ENCODE data around the gene NDUFV3.
"Not testable (repeated sequence)": the region's sequence is repeated elsewhere in the genome, so short reads cannot be mapped to it uniquely, and the experiment has no call there.

NDUFV3 gene

DNA sequence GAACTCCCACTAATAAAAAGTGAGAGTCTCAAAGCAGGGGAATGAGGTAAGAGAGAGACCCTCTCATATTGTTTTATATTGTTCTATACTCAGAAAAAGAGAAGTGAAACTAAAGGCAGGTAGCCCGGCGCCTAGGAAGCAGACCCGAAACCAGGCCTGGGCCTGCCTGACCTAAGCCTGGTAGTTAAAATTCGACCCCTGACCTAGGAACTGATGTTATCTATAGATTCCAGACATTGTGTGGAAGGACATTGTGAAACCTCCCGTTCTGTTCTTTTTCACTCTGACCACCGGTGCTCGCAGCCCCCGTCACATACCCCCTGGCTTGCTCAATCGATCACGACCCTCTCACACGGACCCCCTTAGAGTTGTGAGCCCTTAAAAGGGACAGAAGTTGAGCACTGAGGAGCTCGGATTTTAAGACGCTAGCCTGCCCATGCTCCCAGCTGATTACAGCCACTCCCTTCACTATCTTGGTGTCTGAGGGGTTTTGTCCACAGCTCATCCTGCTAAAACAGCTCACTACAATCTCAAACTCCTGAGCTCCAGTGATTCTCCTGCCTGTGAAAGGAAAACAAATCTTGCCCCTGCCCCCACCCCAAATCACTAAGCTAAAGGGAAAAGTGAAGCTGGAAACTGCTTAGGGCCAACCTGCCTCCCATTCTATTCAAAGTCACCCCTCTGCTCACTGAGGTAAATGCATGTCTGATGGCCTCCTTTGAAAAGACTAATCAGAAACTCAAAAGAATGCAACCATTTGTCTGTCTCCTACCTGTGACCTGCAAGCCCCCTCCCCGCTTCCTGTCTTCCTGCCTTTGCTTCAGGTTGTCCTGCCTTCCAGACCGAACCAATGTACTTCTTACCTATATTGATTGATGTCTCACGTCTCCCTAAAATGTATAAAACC is 44.2 kb downstream of the NDUFV3 start:
- DNase-seq (ENCODE audit: low spot score), result not testable (repeated sequence)

DNA sequence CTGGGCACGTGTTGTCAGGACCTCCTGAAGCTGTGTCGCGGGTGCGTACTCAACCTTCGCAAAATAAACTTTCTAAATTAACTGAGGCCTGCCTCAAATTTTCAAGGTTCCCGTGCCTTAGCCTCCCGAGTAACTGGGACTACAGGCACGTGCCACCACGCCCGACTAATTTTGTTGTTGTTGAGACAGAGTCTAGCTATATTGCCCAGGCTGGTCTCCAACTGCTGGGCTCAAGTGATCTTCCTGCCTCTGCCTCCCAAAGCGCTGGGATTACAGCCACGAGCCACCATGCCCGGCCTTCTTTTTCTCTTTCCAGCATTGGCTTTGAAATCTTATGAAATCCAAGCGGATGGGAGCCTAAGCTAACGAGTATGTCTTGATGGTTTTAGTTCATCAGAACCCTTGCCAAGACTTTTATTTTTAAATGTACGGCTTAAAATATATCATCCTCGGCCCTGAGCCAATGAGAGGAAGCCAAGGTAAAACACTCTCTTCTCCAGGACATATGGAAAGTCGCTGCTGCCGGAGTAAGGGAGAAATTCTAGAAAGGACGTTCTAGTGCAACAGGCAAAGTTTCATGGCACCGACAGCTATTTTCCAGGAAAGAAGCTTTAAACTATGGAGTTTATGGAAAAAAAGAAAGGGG is 45.0 kb downstream of the NDUFV3 start:
- DNase-seq (ENCODE audit: low spot score), result no peak

DNA sequence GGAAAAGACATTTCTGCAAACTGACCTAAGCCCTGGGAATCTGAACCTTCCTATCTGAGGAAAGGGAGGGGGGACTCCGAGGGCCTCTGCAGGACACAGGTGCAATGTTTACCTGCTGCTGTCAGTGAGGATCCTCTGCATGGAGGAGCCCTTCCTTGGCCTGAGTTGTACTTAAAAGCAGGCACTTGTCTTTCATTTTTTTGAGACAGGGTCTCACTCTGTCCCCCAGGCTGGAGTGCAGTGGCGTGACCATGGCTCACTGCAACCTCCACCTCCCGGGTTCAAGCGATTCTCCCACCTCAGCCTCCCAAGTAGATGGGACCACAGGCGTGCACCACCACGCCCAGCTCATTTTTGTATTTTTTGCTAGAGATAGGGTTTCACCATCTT is 45.5 kb downstream of the NDUFV3 start:
- DNase-seq (ENCODE audit: low spot score), result not testable (repeated sequence)

DNA sequence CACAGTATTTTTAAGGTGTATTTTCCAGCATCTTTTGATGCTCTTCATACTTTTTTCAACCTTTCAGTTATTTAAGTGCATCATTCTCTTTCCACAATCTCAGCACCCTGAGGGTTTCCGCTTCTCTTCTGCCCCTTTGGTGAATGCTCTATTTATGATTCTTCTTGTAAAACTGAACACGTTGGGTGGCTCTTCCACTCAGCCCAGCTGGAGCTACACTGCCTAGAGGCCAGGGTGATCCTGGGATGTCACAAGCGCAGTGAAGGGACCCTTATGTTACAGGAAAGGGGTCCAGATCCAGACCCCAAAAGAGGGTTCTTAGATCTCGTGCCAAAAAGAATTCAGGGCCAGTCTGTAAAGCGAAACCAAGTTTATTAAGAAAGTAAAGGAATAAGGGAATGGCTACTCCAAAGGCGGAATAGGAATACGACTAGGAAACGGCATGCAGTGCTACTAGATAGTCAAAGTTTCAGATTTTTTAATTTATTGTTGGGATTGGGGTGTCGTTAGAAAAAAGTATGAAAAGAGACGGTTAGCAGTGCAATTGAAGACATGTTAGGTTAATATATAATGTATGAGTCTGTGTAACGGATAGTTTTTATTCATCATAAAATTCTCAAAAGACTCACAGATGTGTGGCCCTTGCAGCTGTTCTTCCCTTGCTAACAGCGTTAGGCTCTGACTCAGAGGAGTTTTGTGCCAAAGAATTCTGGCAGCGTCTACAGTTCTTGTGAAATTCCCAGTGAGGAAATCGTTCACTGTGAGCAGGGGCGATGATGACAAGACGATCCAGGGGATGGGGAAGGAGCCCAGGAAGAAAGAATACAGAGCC is 46.7 kb downstream of the NDUFV3 start:
- DNase-seq (ENCODE audit: low spot score), result peak; percentile 90

GRCh38 chr21:42941696-42942085 is 48.6 kb downstream of the NDUFV3 start:
- no peak for DNase-seq (ENCODE audit: low spot score)

DNA sequence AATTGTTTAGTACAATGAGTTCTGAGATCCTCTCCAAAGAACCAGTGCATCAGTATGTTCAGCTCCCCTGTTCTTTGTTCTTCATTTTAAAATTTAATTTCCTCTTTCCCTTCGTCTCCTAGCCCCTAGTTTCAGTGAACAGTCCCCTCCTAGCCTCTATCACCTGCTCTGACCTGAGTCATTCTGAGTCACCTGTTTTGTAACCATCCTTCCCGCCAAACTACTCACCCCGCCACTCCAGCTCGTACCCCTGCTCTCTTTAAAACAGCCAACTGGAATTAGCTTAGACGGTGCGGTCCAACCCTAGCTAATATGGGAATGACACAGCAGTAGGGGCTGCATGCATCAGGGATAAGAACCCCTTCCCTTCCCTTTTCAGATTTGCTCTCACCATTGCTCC is 49.1 kb downstream of the NDUFV3 start:
- DNase-seq (ENCODE audit: low spot score), result no peak

DNA sequence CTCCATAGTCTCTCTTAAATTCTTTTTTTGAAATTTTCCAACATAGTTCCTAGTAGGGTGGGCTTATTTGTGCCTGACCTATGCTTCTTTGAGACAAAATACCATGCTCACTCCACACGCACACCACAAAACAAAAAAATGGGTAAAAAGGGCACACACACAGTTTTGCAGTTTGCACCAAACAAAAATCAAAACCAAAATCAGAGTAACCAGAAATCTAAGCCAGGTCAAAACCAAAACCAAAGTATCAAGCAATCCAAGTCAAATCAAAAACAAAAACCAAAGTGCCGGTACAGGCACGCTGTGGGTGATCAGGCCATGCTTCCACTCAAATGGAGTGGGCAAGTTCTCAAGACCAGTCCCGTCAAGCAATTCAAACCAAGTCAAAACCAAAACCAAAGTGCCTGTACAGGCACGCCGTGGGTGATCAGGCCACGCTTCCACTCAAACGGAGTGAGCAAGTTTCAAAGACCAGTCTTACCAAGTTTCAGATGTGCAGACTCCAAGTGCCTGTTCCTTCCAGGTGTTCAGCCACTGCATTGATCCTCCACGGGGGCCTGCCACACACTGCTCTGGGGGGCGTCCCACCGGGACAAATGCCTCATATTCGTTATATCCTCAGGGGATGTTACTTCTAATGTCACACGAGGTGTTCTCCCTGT is 56.1 kb downstream of the NDUFV3 start:
- not testable (repeated sequence) for DNase-seq (ENCODE audit: low spot score)

GRCh38 chr21:42951193-42951592 is 58.1 kb downstream of the NDUFV3 start:
- DNase-seq (ENCODE audit: low spot score), result not testable (repeated sequence)

DNA sequence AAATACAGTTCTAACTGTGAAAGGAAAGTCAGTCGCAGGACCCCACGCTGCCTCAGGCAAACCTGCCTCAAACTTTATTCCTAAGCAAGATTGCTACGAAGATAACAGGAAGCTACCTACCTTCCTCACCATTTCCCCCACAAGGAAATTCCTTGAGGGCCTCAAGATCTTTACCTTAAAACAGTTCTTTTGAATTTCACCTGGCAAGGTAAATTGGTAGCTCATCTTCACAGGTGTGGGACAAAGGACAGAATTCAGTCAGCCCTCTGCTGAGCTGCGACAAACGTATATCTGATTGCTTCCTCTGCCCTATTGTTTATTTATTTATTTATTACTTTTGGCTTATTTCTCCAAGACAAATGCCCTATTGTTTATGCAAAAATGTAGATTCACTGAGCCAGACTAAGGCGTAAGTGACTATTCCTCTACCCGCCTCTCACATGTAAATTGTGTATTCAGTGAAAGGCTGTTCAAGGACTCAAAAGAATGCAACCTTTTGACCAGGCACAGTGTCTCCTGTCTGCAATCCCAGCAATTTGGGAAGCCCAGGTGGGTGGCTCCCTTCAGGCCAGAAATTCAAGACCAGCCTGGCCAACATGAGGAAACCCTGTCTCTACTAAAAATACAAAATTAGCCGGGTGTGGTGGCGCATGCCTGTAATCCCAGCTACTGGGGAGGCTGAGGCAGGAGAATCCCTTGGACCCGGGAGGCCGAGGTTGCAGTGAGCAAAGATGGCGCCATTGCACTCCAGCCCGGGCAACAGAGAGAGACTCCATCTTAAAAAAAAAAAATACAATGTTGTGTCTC is 63.9 kb downstream of the NDUFV3 start:
- DNase-seq (ENCODE audit: low spot score), result no peak

- DNase-seq (ENCODE audit: low spot score), result not testable (repeated sequence)
Observed at GRCh38 chr21:42958122-42958521, 65.0 kb downstream of the NDUFV3 start.

DNA sequence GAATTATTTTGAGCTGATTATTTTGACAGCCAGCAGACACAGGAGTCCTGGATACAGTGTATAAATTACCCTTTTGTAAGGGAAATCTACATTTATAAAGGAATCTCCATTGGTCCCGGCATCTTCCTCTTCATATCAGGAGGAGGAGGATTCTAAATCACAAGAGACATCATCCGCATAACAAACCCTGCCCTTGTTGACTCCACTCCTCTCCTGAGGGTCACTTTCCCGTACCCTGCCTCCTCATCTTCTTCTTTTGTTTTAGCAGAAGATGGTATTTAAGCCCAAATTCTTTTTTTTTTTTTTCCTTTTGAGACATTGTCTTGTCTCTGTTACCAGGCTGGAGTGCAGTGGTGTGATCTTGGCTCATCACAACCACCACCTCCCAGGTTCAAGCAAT is 66.6 kb downstream of the NDUFV3 start:
- DNase-seq (ENCODE audit: low spot score), result no peak

- DNase-seq (ENCODE audit: low spot score), result no peak
Observed at GRCh38 chr21:42962380-42963007, 69.4 kb downstream of the NDUFV3 start.
